GM19240 (cell line): ENCODE measurements around the gene BCL2.

Source experiments
- DNase-seq: peaks from one replicate; pipeline ENCODE4 v3.0.0; 2011; ENCODE audit warnings: low spot score; ENCODE audit not compliant: insufficient read length

The BCL2 gene

DNA sequence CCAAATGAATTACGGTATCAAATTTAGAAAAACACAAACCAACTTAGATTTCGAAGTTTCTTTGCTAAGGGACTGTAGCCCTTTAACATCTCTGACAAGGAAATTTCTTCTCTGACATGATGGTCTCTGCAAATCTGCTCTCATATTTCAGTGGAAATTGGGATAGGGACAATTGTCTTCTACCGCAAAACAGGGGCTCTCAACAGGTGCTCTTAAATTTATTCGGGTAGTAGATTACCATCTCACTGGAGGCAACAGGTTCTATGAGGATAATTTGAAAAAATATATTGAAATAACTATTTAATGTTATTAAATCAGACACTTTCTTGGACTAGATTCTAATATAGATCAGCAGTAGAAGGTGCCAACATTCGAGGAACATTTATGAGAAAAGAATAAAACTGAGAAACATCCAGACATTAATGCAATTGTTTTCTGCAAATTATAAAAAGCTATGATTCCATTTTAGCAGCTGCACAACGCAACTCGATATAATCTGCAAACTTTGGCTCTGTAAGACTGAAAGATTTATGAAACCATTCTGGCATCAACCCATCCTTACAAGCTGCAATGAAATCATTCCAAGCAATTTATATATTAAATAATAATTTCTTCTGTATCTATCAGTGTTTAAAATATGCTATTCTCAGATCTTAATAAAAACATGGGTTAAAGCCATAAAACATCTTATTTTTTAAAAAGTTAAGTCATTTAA lies 10.0 kb upstream of the BCL2 start:
- no peak for DNase-seq

DNA sequence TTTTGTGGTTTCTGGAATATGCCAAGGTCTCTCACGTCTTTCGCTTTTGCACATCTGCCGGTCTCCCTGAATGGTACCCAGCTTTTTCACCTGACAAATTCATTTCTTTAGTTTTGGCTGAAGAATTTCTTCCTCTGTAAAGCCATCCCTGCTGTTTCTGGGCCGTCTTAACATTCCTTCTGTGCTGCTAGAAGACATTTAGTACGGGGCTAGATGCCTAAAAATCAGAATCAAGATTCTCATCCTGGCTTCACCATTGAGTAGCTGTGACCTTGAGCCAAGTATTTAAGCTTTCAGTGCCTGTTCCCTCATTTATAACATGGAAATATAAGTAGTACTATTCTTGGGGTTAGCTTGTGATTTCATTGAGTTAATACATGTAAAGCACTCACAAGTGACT lies 6.4 kb upstream of the BCL2 start:
- DNase-seq: no peak

DNA sequence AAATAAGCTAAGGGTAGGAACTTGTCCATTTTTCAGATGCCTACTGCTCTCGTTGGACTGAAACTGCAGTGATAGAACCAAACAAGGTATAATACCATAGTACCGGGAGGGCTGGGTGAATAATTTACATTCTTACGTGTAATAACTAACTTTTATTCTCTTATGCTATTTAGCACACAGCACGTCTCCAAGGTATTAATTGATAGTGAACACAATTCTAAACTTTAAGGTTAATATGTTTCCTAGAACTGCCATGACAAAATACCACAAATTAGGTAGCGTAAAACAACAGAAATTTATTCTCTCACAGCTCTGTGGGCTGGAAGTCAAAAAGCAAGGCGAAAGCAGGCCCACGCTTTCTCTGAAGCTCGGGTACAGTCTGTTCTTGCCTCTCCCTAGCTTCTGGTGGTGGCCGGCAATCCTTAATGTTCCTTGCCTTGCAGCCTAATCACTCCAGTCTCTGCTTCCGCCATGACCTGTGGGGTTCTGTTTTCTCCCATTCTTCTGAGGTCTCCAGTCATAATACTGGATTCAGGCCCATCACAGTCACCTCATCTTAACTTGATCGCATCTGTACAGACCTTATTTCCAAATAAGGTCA lies 5.6 kb upstream of the BCL2 start:
- no peak for DNase-seq

DNA sequence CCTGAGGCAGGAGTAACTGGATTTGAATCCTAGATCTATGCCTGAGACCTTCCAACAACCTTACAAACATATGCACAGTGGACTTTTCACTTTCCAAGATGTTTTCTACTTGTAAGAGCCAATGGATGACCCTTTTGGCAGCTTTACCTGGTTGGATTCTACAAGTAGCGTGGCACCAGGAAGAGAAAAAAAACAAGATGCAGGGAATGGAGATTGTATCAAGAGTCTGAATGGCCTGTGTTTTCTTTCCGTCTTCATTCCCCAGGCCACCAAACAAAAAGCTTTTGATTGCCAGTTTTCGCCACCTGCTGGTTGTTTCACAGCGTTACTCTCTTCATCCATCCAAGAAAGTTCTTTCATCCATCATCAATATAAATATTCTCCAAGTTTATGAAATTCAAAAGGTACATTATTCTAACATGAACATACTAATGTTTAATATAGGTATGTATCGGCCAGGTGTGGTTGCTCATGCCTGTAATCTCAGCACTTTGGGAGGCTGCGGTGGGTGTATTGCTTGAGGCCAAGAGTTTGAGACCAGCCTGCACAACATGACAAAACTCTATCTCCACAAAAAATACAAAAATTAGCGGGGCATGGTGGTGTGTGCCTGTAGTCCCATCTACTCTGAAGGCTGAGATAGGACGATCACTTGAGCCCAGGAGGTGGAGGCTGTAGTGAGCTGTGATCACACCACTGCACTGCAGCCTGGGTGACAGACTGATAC lies 3.5 kb upstream of the BCL2 start:
- no peak for DNase-seq

DNA sequence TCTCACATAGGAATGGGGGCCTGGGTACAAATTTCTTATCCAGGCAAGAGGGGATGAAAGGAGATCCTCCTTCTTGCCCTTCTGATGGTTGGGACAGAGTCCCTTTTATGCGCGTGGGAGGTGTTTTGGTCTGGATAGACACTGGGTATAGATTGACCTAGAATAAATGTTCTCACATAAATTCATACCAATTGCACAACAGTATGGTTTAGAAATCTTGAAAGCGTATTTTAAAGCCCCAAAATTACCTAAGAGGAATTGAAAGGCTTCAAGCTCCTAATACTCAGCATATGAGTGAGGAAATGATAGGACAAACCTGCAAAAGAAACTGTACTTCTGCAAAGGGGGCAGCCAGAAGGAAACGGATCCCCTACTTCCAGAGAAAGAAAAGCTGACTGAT lies 2.6 kb upstream of the BCL2 start:
- DNase-seq: no peak

DNA sequence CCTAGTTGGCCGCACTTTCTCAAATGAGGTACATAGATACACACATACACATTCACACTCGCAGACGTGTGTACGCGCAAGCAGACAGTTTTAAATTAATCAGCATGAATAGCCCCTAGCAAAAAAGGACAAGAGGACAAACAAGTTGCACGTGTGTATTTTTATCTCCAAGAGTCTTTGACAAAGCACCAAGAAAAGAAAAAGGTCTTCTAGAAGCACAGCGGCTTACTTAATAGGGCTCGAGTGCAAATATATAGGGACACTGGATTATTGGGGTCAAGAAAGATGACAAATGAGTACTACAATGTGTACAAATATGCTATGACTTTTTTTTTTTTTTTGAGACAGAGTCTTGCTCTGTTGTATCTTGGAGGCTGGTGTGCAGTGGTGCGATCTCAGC lies 1.7 kb upstream of the BCL2 start:
- no peak for DNase-seq

DNA sequence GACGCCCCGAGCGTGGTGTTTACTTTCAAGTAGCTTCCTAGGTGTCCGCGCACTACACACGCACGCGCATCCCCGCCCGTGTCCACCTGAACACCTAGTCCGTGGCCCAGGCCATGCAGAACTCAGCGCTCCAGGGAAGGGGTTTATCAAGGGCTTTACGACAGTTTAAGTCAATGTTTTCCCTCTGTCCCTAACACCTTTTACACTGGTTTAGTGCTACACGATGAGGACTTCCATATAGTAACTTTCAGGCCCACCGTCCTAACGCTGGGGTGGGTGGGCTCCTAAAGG lies 1.4 kb upstream of the BCL2 start:
- DNase-seq: no peak

DNA sequence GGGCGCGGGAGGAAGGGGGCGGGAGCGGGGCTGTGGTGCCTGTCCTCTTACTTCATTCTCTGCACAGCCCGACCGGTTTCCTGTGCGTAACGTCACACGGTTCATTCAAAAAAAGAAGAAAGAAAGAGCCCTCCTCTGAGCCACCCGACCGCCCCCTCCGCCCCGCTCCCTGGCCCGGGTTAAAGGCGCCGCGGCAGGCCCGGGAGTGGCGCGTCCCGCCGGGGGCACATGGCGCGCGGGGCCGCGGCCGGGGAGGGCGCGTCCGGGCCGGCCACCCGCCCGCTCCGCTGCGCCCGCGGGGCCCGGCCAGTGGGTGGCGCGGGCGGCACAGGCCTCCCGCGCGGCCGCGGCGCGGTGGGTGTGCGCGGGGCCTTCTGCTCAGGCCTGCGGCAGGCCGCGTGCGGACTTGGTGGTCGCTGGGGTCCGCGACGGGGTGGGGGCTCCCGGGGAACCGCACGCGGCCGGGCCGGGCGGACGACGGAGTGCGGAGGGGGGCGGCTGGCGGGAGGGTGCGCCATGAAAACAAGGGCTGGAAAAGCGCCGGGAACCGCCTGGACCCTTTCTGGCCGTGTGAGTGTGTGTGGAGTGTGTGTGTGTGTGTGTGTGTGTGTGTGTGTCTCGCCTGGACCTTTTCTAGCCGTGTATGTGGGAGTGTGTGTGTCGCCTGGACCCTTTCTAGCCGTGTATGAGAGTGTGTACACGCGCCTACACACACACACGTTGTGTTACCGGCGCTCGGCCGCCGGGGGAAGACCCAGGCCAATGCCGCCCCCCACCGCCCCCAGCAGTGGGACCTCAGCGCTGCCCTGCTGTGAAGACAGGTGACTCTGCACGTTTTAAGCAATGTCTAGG lies 780 bp upstream of the BCL2 start:
- peak; percentile 69 for DNase-seq

DNA sequence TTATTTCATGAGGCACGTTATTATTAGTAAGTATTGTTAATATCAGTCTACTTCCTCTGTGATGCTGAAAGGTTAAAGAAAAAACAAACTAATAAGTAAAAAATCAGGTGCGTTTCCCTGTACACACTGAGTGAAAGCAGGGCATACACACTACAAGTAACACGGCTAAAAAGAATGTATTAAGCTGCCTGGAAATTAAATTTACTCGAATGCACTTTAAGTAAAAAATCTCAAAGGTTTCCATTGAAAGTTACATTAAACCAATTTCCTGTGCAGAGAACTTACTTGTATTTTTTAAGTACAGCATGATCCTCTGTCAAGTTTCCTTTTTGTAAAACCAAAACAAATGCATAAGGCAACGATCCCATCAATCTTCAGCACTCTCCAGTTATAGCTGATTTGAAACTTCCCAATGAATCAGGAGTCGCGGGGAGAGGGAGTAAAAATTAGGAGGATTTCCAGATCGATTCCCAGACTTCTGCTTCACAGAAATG lies 633 bp downstream of the BCL2 start:
- no peak for DNase-seq

DNA sequence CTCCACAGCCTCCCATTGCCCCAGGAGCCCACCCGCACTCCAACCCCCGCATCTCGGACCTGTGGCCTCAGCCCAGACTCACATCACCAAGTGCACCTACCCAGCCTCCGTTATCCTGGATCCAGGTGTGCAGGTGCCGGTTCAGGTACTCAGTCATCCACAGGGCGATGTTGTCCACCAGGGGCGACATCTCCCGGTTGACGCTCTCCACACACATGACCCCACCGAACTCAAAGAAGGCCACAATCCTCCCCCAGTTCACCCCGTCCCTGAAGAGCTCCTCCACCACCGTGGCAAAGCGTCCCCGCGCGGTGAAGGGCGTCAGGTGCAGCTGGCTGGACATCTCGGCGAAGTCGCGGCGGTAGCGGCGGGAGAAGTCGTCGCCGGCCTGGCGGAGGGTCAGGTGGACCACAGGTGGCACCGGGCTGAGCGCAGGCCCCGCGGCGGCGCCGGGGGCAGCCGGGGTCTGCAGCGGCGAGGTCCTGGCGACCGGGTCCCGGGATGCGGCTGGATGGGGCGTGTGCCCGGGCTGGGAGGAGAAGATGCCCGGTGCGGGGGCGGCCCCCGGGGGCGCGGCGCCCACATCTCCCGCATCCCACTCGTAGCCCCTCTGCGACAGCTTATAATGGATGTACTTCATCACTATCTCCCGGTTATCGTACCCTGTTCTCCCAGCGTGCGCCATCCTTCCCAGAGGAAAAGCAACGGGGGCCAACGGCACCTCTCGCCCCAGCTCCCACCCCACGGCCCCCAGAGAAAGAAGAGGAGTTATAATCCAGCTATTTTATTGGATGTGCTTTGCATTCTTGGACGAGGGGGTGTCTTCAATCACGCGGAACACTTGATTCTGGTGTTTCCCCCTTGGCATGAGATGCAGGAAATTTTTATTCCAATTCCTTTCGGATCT lies 1.3 kb downstream of the BCL2 start:
- DNase-seq: peak; percentile 58

DNA sequence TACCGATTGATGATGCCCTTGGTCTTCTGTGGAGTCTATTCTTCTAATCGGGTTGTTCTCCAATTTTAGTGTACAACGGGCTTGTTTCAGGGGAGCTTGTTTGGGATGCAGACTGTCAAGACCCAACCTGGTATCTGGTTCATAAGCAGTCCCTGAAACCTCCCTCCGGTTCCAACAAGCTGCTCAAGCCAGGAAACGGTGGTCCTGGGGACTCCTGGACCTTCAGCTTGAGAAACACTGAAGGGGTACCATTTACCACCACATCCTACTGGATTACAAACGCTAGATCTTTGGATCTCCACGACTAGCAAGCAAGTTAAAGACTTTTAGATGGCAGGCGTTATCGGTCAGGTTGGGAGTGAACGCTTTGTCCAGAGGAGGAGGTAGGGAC lies 2.0 kb downstream of the BCL2 start:
- no peak for DNase-seq

DNA sequence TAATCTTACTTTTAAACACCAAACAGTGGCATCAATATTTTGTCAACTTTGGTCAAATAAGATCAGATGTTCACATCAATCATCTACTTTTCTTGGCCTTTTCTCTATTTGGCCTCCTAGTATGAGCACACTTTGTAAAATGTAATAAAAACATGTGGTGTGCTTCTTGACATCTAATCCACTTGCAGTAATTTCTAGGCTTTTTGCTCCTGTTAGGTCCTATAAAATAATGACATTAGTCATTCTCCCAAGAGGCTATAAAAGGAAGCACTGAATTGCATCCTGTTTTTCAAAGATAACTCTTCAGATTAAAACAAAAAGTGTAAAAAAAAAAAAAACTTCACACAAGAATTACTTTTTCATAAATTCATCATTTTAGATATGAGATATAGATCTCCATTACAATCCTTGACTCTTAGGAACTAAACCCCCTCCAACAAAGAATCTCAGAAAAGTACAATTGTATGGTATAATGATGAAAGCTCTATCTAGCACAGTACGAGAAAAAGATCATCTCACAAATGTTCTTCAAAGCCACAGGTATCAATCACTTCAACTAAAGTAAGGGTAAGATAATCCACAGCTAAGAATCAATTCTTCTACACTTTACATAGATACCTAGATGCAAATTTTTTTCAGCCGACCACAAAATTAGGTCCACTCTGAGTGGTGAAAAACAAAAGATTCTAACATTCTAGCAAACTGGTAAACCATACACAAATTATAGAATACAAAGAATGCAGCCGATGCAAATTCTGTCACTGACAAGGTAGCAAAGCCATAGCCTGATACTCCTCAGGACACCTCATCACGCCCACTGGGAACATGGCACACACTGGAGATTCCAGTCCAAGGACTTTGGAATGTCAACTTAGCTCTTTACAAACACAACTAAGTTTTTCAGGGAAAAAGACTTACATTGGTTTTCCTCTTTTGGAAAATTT lies 2.7 kb downstream of the BCL2 start:
- DNase-seq: no peak

DNA sequence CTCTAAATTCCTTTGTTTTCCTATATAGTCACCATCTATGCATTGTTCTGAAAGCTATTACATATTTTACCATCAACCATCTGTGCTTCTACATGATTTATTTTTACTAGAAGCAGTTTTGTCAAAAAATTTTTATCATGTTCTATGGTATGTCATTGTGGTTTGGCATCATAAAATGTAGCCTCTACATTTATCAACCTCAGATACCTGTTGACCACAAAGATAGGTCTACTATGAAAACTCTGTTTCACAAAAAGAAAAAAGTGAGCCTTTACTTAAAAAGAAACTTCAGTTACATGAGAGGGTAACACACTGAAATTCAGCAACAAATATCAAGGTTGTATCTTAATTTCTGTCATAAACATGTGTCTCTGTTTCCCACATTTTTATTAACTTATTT lies 3.7 kb downstream of the BCL2 start:
- DNase-seq: no peak

DNA sequence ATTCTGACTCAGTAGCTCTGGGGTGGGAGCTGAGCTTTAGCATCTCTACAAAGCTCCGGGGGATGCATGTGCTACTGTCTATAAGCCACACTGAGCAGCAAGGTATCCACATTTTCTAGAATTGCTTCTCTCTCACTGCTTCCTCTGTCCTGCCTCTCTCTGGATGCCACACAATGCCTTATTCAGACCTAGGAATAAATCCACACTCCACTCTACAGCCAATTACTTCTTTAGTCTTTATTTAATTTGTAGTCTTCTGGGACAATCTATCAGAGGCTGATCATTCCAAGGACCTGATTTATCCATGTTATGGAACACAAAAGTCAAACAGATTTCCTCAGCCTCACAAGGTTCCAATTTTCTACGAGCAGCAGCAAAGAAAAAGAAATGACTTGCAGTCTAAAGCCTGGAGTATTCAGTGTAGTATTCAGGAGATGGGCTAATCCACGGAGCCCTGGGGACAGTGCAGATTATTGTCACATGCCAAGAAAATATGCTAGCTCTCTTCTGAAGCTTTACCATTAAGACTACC lies 4.4 kb downstream of the BCL2 start:
- no peak for DNase-seq

DNA sequence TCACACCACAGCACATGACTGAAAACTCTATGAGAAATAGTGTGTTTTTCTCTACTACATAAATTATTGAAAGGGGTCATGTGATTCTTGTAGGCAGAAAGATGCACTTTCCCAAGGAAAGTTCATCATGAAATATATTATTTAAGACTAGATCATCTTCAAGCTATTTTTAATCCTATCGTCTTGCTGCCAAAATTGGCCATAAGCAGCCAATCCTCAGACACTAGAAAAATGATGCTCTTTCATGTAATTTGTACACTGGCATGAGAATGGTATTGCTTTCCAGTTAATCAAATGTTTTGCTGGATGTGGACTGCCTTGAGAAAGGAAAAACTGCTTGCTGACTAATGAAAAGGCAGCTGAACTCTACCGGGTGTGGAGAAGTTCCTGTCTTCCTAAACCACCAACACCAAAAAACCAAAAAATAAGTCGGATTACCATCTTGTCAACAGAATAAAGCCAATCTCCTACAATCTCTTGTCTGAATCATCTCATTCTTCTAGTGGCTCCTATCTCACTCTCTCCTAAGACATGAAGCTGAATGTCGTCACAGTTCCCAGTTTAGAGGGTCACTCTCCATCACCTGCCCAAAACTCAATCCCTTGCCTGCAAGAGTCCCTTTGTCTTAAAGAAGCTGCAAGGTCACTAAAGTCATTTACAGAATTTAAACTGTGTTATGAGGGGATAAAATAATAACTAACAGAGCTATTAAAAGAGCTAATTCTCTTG lies 5.3 kb downstream of the BCL2 start:
- no peak for DNase-seq

DNA sequence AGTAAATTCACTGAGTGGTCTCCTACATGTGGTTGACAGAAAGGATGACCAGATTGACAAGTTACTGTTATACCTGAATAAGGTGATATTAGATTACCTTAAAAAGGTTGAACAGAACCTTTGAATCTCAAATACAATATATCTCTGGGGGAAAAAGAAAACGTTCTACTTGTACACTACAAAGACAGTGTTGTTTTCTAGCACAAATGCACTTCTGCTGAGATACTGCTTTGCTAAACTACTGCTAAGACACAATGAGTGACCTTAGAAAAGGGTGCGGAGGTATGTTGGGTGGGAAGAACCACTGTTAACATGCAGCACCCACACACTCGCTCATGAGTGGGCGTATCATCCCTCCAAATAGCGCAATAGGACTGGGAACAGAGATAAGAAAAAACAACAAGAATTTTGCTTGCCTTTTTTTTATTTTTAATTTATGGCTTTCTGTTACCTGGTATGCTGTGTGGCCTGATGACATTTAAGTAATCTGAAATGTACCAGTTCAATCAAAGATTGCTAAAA lies 6.1 kb downstream of the BCL2 start:
- DNase-seq: no peak

DNA sequence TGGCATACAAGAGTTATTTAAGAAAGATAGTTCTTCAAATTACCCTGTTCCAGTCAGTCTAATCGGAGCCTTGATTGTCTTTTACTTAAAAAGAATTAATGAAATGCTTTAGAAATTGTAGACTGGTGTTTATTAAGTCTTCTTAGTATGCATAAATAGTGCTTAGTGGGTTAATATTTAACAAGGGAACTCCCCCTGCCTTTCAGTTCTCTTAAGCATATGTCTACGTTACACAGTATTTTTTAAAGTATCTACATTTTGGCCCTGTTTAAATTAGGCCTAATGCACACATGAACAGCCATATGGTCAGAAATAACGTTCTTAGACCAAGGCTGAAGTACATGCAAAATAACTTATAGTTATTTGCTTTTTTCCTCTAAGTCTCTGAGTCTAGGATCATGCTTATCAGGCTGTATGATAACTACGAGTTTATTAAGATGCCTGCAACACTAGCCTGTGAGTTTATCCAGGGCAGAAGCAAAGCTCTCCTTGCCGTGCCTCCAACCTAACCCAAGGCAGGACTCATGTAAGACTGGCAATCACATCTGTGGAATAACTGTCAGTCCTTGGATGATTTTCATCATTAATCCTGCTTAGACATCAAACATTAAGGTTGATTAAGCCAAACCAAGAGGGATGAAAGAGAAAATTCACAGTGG lies 6.7 kb downstream of the BCL2 start:
- no peak for DNase-seq

DNA sequence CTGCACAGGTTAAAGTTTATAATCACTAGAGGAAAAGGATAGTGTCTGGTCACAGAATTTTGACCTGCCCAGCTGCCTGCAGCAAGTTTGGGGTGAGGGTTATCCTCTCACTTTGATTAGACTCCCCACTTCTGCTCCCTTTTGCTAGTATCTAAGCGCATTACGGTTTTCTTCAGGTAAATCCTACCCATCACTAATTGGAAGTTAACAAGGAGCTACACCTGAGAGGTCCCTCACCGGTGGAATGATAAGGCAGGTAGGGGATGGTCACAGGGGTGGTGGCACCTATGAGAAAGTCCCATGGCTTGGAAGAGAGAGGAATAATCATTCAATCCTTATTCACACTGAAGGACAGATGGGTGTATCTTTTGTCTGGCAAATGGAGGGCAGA lies 7.6 kb downstream of the BCL2 start:
- no peak for DNase-seq
